ENCODE results near the gene GLRX.
"Not testable (repeated sequence)": the region's sequence is repeated elsewhere in the genome, so short reads cannot be mapped to it uniquely, and the experiment has no call there.

GLRX gene

GRCh38 chr5:95826949-95827891, 4.7 kb upstream of the GLRX start:
- DNase-seq: no peak

- no peak for DNase-seq
Measured at GRCh38 chr5:95825495-95825894, 3.0 kb upstream of the GLRX start.

GRCh38 chr5:95824747-95825146, 2.2 kb upstream of the GLRX start:
- no peak for DNase-seq

- DNase-seq: peak; percentile 78
Measured at GRCh38 chr5:95823738-95824609, 1.4 kb upstream of the GLRX start.

GRCh38 chr5:95823218-95823737, 752 bp upstream of the GLRX start:
- no peak for DNase-seq

- peak; percentile 51 for DNase-seq
Measured at GRCh38 chr5:95822043-95822541, 434 bp downstream of the GLRX start.

DNA sequence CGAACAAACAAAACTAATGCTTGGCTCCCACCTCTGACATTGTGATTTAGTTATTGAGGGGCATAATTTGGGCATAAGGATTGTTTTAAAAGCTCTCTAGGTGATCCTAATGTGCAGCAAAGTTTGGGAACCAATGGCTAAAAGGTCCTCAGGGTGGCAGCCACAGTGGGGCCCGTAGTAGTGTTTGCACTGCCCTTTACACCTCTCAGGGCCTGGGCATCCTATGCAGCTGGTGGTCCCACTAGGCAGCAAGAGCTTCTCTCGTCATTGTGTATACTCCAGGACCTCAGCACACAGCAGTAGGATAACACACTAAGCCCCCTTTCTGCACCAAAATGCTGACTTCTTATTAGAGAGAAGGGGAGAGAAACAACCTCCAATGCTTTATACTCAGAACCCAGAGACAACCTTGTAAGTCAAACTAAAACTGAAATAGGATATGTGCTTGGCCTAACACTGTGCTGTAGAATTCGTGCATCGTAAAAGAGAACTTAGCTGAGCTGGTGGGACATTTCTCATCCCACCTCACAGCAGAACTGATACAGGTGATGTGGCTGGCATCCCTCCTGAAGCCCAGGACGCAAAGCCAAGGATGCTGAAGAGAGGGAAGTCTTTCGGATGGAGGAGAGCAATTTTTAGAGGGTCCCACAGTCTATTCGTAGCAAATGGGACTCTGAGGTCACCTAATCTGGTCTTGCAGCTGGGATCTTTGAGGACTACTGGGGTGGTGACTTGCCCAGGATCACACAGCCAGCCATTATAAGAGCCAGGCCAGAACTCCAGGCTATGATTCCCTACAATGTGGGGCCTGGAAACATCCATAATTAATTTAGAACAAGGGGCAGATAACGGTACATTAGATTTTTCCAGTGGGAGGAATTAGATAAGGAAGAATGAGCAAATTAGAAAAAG, 1.2 kb downstream of the GLRX start:
- no peak for DNase-seq

- no peak for DNase-seq
Measured at GRCh38 chr5:95818181-95819147, 4.1 kb downstream of the GLRX start.

- peak; percentile 89 for DNase-seq
Measured at GRCh38 chr5:95817430-95817829, 5.1 kb downstream of the GLRX start.

DNA sequence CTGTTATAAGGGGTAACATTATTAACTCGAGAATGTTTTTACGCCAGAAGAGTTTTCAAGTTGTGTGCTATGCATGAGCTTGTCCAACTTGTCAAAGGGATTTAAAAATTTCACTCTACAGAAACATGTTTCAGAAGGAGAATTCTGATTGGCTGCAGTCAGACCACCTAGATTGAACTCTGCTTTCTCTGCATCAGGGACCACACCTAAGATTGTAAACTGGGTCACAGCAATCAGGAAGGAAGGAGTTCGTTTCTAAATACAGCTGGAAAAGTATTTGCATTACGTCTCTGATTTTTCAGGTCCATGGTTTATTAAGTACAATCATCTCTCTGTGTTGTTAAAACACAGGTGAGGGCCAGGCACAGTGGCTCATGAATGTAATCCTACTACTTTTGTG, 5.8 kb downstream of the GLRX start:
- no peak for DNase-seq

- no peak for DNase-seq
Measured at GRCh38 chr5:95816341-95816740, 6.2 kb downstream of the GLRX start.

GRCh38 chr5:95815155-95815729, 7.3 kb downstream of the GLRX start:
- DNase-seq: no peak

GRCh38 chr5:95813035-95813434, 9.5 kb downstream of the GLRX start:
- DNase-seq: not testable (repeated sequence)

GRCh38 chr5:95812074-95812471, 10.5 kb downstream of the GLRX start:
- no peak for DNase-seq

GRCh38 chr5:95811461-95812073, 11.0 kb downstream of the GLRX start:
- not testable (repeated sequence) for DNase-seq

- peak; percentile 46 for DNase-seq
Measured at GRCh38 chr5:95811126-95811423, 11.5 kb downstream of the GLRX start.

DNA sequence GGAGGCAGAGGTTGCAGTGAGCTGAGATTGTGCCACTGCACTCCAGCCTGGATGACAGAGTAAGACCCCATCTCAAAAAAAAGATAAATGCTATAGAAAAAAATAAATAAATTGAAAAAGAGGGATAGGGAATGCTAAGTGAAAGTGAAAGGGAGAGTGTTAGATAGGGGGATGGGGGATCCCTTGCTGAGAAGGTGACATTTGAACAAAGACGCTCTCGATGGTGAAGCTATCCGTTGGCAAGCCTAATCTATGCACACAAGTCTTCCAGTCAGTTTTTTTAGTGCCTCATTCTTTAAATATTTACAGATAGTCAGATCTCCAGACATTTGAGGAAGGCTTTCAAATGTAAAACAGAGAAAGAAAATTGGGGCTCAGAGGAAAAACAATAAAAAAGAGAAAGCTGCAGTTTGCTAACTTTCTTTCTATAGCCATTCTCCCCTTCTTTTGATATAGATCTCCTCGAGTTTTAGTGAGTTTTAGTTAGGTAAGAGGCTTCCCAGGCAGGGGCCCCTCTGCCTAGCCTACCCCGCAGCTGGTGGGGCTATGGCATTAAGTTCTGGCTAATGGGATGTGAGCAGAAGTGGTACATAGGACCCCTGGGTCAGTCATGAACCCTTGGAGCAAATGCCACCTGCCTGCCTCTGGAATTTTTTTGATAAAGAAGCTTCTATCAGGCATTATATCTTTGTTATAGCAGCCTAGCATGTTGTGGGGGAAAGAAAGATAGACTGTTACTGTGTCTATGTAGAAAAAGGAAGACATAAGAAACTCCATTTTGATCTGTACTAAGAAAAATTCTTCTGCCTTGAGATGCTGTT, 12.0 kb downstream of the GLRX start:
- peak; percentile 9 for DNase-seq

- no peak for DNase-seq
Measured at GRCh38 chr5:95809414-95809960, 13.0 kb downstream of the GLRX start.
